Calu3 (cell line): ENCODE data around the gene CDC42SE1. TPM values are rescaled to one million over a fixed set of nuclear protein-coding genes. Genes with fewer than 3 reads are reported as not detected.

Experiments
- BruUV-seq: library from RNA; stranded (reverse); fragments of 400-500 nt; replicated peaks from 2 replicates; lab custom pipeline; 2021; lab: Mats Ljungman, UMichigan
- CTCF ChIA-PET: fragments of 300-600 bp; sonication (Branson Sonifier 250); formaldehyde crosslinking; loops from one replicate; lab custom pipeline; 2022; ENCODE audit warnings: antibody characterized with exemption; lab: Charles Lee
- DNase-seq: peaks from one replicate; pipeline ENCODE4 v3.0.0; 2022
- H3K27ac Mint-ChIP-seq: one replicate; pipeline ENCODE4 v1.8.0; 2022; ENCODE audit warnings: mixed read lengths; ENCODE audit not compliant: unreplicated experiment
- H3K27me3 Mint-ChIP-seq: one replicate; pipeline ENCODE4 v1.8.0; 2022; ENCODE audit warnings: mixed read lengths; ENCODE audit not compliant: unreplicated experiment
- H3K36me3 Mint-ChIP-seq: one replicate; pipeline ENCODE4 v1.8.0; 2022; ENCODE audit warnings: mild to moderate bottlenecking, moderate library complexity, mixed read lengths; ENCODE audit not compliant: insufficient read depth, unreplicated experiment
- H3K4me1 Mint-ChIP-seq: one replicate; pipeline ENCODE4 v1.8.0; 2022; ENCODE audit warnings: mild to moderate bottlenecking, low read depth, mixed read lengths; ENCODE audit not compliant: unreplicated experiment
- H3K4me3 Mint-ChIP-seq: one replicate; pipeline ENCODE4 v1.8.0; 2022; ENCODE audit warnings: mild to moderate bottlenecking, low read depth, moderate library complexity, mixed read lengths; ENCODE audit not compliant: unreplicated experiment
- H3K9me3 Mint-ChIP-seq: one replicate; pipeline ENCODE4 v1.8.0; 2022; ENCODE audit warnings: low read depth, mixed read lengths; ENCODE audit not compliant: unreplicated experiment
- CTCF ChIP-seq: fragments of 200-600 bp; IDR thresholded peaks from one replicate; pipeline ENCODE4 v1.8.0; 2022; ENCODE audit warnings: antibody characterized with exemption; ENCODE audit not compliant: unreplicated experiment
- intact Hi-C: fragments of 100-400 bp; cut with micrococcal nuclease; formaldehyde crosslinking; loops from one replicate; pipeline ENCODE4 v1.10.0; 2022; ENCODE audit not compliant: unreplicated experiment
- total RNA-seq: library from RNA; stranded (reverse); gene quantifications from 2 replicates; pipeline ENCODE4 v1.2.3, GENCODE V29; 2022

The CDC42SE1 gene
- total RNA-seq, 1 experiment from 2014 or later: 110 TPM

- BruUV-seq: TSS peak; percentile 71
- peak; percentile 79 for DNase-seq
- peak overlapping the region; percentile 57 for H3K27ac Mint-ChIP-seq
- TF ChIP-seq CTCF: peak; percentile 71
- CTCF ChIA-PET: interaction anchor here (0.5 to 1.5 kb wide), 11 partner anchors 8 to 172 kb away, joined by 3 to 13 read pairs (median 5); partner anchors contain the start of genes ANXA9, ARNT, CDC42SE1 and GABPB2
- H3K4me1 Mint-ChIP-seq: no peaks in the 10 kb centered on the region
- H3K27me3 Mint-ChIP-seq: no peaks in the 10 kb centered on the region
- peak overlapping the region; percentile 85 for H3K4me3 Mint-ChIP-seq
- no peaks in the 10 kb centered on the region for H3K9me3 Mint-ChIP-seq
- intact Hi-C loops: no loop called here
- H3K36me3 Mint-ChIP-seq: peaks cover 52% of the 10 kb centered on the region
These were observed 11.3 kb downstream of the CDC42SE1 start for GRCh38 chr1:151047925-151048644.

GRCh38 chr1:151047591-151047924 is 11.9 kb downstream of the CDC42SE1 start, which contains the start of gene C1orf56:
C1orf56 (plus strand) TSS chr1:151047751; CDS start chr1:151047848, 97 bp downstream.
- CTCF ChIA-PET: interaction anchor here (0.6 to 1.5 kb wide), 9 partner anchors 8 to 42 kb away, joined by 3 to 13 read pairs (median 5); partner anchors contain the start of genes CDC42SE1, GABPB2, MINDY1 and MLLT11
- no peaks in the 10 kb centered on the region for H3K9me3 Mint-ChIP-seq
- peak within 1 kb of the TSS; percentile 85 for H3K4me3 Mint-ChIP-seq
- H3K4me1 Mint-ChIP-seq: no peaks in the 10 kb centered on the region
- peaks cover 47% of the 10 kb centered on the region for H3K36me3 Mint-ChIP-seq
- peak within 1 kb of the TSS; percentile 57 for H3K27ac Mint-ChIP-seq
- intact Hi-C loops: no loop called here
- H3K27me3 Mint-ChIP-seq: no peaks in the 10 kb centered on the region
- BruUV-seq: no TSS peak
- no peak for TF ChIP-seq CTCF
- DNase-seq: peak; percentile 72

GRCh38 chr1:151043163-151043562 is 16.3 kb downstream of the CDC42SE1 start:
- DNase-seq: no peak
- Mint-ChIP-seq H3K36me3 (peaks cover 10% of the 10 kb centered on the region), H3K27ac (no peak overlapping the region), H3K27me3 (no peaks in the 10 kb centered on the region), H3K4me3 (no peak overlapping the region), H3K4me1 (no peaks in the 10 kb centered on the region), H3K9me3 (no peaks in the 10 kb centered on the region)
- intact Hi-C loops: no loop called here
- CTCF ChIA-PET: interaction anchor here (0.7 to 1.5 kb wide), 2 partner anchors 19 to 376 kb away, joined by 3 to 4 read pairs; no protein-coding TSS in a partner anchor
- TF ChIP-seq CTCF: no peak
- no TSS peak for BruUV-seq

GRCh38 chr1:151039521-151039920 is 19.9 kb downstream of the CDC42SE1 start:
- TF ChIP-seq CTCF: no peak
- Mint-ChIP-seq H3K9me3 (no peaks in the 10 kb centered on the region), H3K4me3 (no peak overlapping the region), H3K4me1 (peaks cover 9% of the 10 kb centered on the region), H3K36me3 (no peaks in the 10 kb centered on the region), H3K27me3 (no peaks in the 10 kb centered on the region), H3K27ac (no peak overlapping the region)
- BruUV-seq: no TSS peak
- DNase-seq: no peak
- CTCF ChIA-PET: no interaction called here
- intact Hi-C loops: no loop called here
